OCI-LY1 (cell line): ENCODE data around the gene ERMAP.

Experiments used
- H2AFZ ChIP-seq: fragments of 200-600 bp; sonication (generic), shearing (Covaris generic); 2 replicates; pipeline ENCODE4 v1.6.0; 2014; ENCODE audit warnings: antibody characterized with exemption, mild to moderate bottlenecking, low read length
- H3F3A ChIP-seq: fragments of 200-600 bp; sonication (generic), shearing (Covaris generic); 2 replicates; pipeline ENCODE4 v1.6.0; 2014; ENCODE audit warnings: mild to moderate bottlenecking, antibody characterized with exemption, low read length, moderate library complexity; ENCODE audit not compliant: insufficient read depth
- H3K27ac ChIP-seq: fragments of 200-600 bp; sonication (generic); 2 replicates; pipeline ENCODE4 v1.5.1; 2014; ENCODE audit warnings: low read length, mixed run types, mild to moderate bottlenecking, low read depth; ENCODE audit not compliant: poor library complexity, severe bottlenecking
- H3K27me3 ChIP-seq: fragments of 200-600 bp; sonication (generic); 2 replicates; pipeline ENCODE4 v1.6.0; 2014; ENCODE audit warnings: antibody characterized with exemption, mild to moderate bottlenecking, low read length, moderate library complexity; ENCODE audit not compliant: insufficient read depth
- H3K36me3 ChIP-seq: fragments of 200-600 bp; sonication (generic); 2 replicates; pipeline ENCODE4 v1.6.1; 2014; ENCODE audit warnings: mild to moderate bottlenecking, antibody characterized with exemption, low read length, moderate library complexity, mixed read lengths; ENCODE audit not compliant: insufficient read depth
- H3K4me1 ChIP-seq: fragments of 200-600 bp; sonication (generic); 2 replicates; pipeline ENCODE4 v1.5.1; 2014; ENCODE audit warnings: mild to moderate bottlenecking, low read length, moderate library complexity; ENCODE audit not compliant: insufficient read depth, severe bottlenecking
- H3K4me2 ChIP-seq: fragments of 200-600 bp; sonication (generic), shearing (Covaris generic); 2 replicates; pipeline ENCODE4 v1.6.1; 2014; ENCODE audit warnings: low read length
- H3K4me3 ChIP-seq: fragments of 200-600 bp; sonication (generic); 2 replicates; pipeline ENCODE4 v1.5.1; 2014; ENCODE audit warnings: low read length, low read depth, mild to moderate bottlenecking, mixed read lengths; ENCODE audit not compliant: poor library complexity, severe bottlenecking
- H3K79me2 ChIP-seq: fragments of 200-600 bp; shearing (Covaris generic); 2 replicates; pipeline ENCODE4 v1.6.1; 2016; ENCODE audit warnings: mixed run types, low read length, mixed read lengths; ENCODE audit not compliant: insufficient read depth
- H3K9ac ChIP-seq: fragments of 200-600 bp; sonication (generic), shearing (Covaris generic); 2 replicates; pipeline ENCODE4 v1.6.1; 2014; ENCODE audit warnings: mild to moderate bottlenecking, low read length, mixed read lengths
- H3K9me2 ChIP-seq: fragments of 200-600 bp; sonication (generic), shearing (Covaris generic); 2 replicates; pipeline ENCODE4 v1.6.1; 2014; ENCODE audit warnings: low read depth, mild to moderate bottlenecking, low read length, mixed read lengths
- H3K9me3 ChIP-seq: fragments of 200-600 bp; shearing (Covaris generic); 2 replicates; pipeline ENCODE4 v1.6.1; 2014; ENCODE audit warnings: low read length, mixed read lengths
- H4K20me1 ChIP-seq: fragments of 200-600 bp; sonication (generic), shearing (Covaris generic); 2 replicates; pipeline ENCODE4 v1.6.0; 2016; ENCODE audit warnings: mild to moderate bottlenecking, low read length; ENCODE audit not compliant: insufficient read depth
- CTCF ChIP-seq: fragments of 200-600 bp; sonication (generic), shearing (Covaris generic); IDR thresholded peaks from 2 replicates; pipeline ENCODE4 v1.5.1; 2017; ENCODE audit warnings: mild to moderate bottlenecking, antibody characterized with exemption, low read length, moderate library complexity, mixed read lengths
- EZH2 ChIP-seq: fragments of 200-600 bp; sonication (generic), shearing (Covaris generic); IDR thresholded peaks from 2 replicates; pipeline ENCODE4 v1.8.0; 2017; ENCODE audit warnings: borderline replicate concordance, mixed run types, mild to moderate bottlenecking, antibody characterized with exemption, low read length, moderate library complexity, mixed read lengths

Gene ERMAP

GRCh38 chr1:42797414-42797813, 19.5 kb upstream of the ERMAP start:
- H3K79me2 ChIP-seq, result no peaks in the 10 kb centered on the region
- H3K9me2 ChIP-seq, result no peaks in the 10 kb centered on the region
- no peak overlapping the region for H2AFZ ChIP-seq
- no peaks in the 10 kb centered on the region for H3K4me1 ChIP-seq
- no peaks in the 10 kb centered on the region for H3K36me3 ChIP-seq
- TF ChIP-seq CTCF, result no peak
- no peak for TF ChIP-seq EZH2
- no peak overlapping the region for H3K4me2 ChIP-seq
- H3K27me3 ChIP-seq, result no peaks in the 10 kb centered on the region
- H3F3A ChIP-seq, result no peaks in the 10 kb centered on the region
- H3K4me3 ChIP-seq, result no peak overlapping the region
- no peak overlapping the region for H3K27ac ChIP-seq
- no peaks in the 10 kb centered on the region for H3K9me3 ChIP-seq
- no peaks in the 10 kb centered on the region for H4K20me1 ChIP-seq
- no peak overlapping the region for H3K9ac ChIP-seq

- H3K27ac ChIP-seq, result no peak overlapping the region
- no peaks in the 10 kb centered on the region for H3K79me2 ChIP-seq
- H3K36me3 ChIP-seq, result no peaks in the 10 kb centered on the region
- no peaks in the 10 kb centered on the region for H4K20me1 ChIP-seq
- no peaks in the 10 kb centered on the region for H3K9me3 ChIP-seq
- H3K9ac ChIP-seq, result no peak overlapping the region
- no peak overlapping the region for H3K4me2 ChIP-seq
- H3F3A ChIP-seq, result no peaks in the 10 kb centered on the region
- no peak overlapping the region for H2AFZ ChIP-seq
- H3K4me1 ChIP-seq, result no peaks in the 10 kb centered on the region
- H3K4me3 ChIP-seq, result no peak overlapping the region
- TF ChIP-seq CTCF (no peak), EZH2 (no peak)
- no peaks in the 10 kb centered on the region for H3K9me2 ChIP-seq
- H3K27me3 ChIP-seq, result no peaks in the 10 kb centered on the region
These were observed 18.9 kb upstream of the ERMAP start for GRCh38 chr1:42797979-42798378.

GRCh38 chr1:42801832-42802473, 15.0 kb upstream of the ERMAP start:
- no peak overlapping the region for H2AFZ ChIP-seq
- H3K27ac ChIP-seq, result no peak overlapping the region
- no peaks in the 10 kb centered on the region for H3K79me2 ChIP-seq
- no peak overlapping the region for H3K4me2 ChIP-seq
- TF ChIP-seq CTCF (no peak), EZH2 (no peak)
- no peaks in the 10 kb centered on the region for H3K27me3 ChIP-seq
- H3K9ac ChIP-seq, result no peak overlapping the region
- no peaks in the 10 kb centered on the region for H3K36me3 ChIP-seq
- no peaks in the 10 kb centered on the region for H3K9me2 ChIP-seq
- no peaks in the 10 kb centered on the region for H4K20me1 ChIP-seq
- 0 out of 2 replicates have a peak, but pooled peaks cover 2% of the 10 kb centered on the region for H3K9me3 ChIP-seq
- H3K4me3 ChIP-seq, result no peak overlapping the region
- H3K4me1 ChIP-seq, result peaks cover under 1% of the 10 kb centered on the region
- H3F3A ChIP-seq, result no peaks in the 10 kb centered on the region
